GM12878 (cell line): ENCODE measurements around the gene DAPK3. TPM values are rescaled to one million over a fixed set of nuclear protein-coding genes. Genes with fewer than 3 reads are reported as not detected.

Source experiments
- FOXM1 ChIP-seq: IDR thresholded peaks from 2 replicates; pipeline ENCODE4 v1.6.1; 2012; ENCODE audit warnings: low read depth, mild to moderate bottlenecking, inconsistent platforms, low read length, moderate library complexity
- IKZF1 ChIP-seq: fragments of 450-650 bp; conservative IDR thresholded peaks from 2 replicates; pipeline ENCODE4 v1.6.1; 2017; ENCODE audit warnings: antibody characterized with exemption, mild to moderate bottlenecking
- MTA2 ChIP-seq: fragments of 450-650 bp; IDR thresholded peaks from 2 replicates; pipeline ENCODE4 v1.6.1; 2016; ENCODE audit warnings: low read depth, mild to moderate bottlenecking, moderate library complexity
- NFYB ChIP-seq: IDR thresholded peaks from 2 replicates; pipeline ENCODE4 v1.6.1; 2011; ENCODE audit warnings: low read depth, mild to moderate bottlenecking, low read length, improper control_type of control experiment, moderate library complexity; ENCODE audit not compliant: insufficient read depth
- PKNOX1 ChIP-seq: fragments of 450-650 bp; IDR thresholded peaks from 2 replicates; pipeline ENCODE4 v1.6.1; 2016; ENCODE audit warnings: mild to moderate bottlenecking
- RB1 ChIP-seq: fragments of 450-650 bp; formaldehyde crosslinking; IDR thresholded peaks from 2 replicates; pipeline ENCODE4 v1.6.1; 2017; ENCODE audit warnings: mild to moderate bottlenecking, borderline replicate concordance
- ZBTB11 ChIP-seq: fragments of 450-650 bp; formaldehyde crosslinking; IDR thresholded peaks from 2 replicates; pipeline ENCODE4 v1.5.0; 2022; ENCODE audit warnings: mild to moderate bottlenecking, missing genetic modification characterization
- ZNF274 ChIP-seq: IDR thresholded peaks from one replicate; pipeline ENCODE4 v1.8.0; 2011; ENCODE audit not compliant: insufficient read length, insufficient read depth
- ZNF687 ChIP-seq: fragments of 450-650 bp; IDR thresholded peaks from 2 replicates; pipeline ENCODE4 v1.6.1; 2017; ENCODE audit warnings: mild to moderate bottlenecking, moderate library complexity
- polyA plus RNA-seq, 11 experiments: library from polyadenylated mRNA; depleted of rRNA in 4 of 11; unstranded in 6 of 11; stranded (reverse) in 5 of 11; fragments of >200 nt; fragmentation: Nextera tagmentation in 4 of 11; fragmentation: Illumina TruSeq in 1 of 11; extraction: Ambion mirVana in 4 of 11; extraction: Trizol in 1 of 11; gene quantifications; 1 replicate in 1 of 11; 2 replicates in 10 of 11; pipeline versions ENCODE4 v1.2.1 to v1.2.3, GENCODE V29; 2011 to 2016; ENCODE audit warnings: inconsistent platforms in 2 of 11, missing spikeins in 2 of 11, low read depth in 1 of 11
- total RNA-seq, 4 experiments: library from RNA; depleted of rRNA in 3 of 4; stranded (reverse); fragments of >200 nt in 3 of 4; fragmentation: Illumina TruSeq in 1 of 4; extraction: Trizol in 1 of 4; gene quantifications; 2 replicates each; pipeline versions ENCODE4 v1.2.1 to v1.2.3, GENCODE V29; 2013 to 2021

Gene DAPK3
- total and polyA plus RNA-seq, 10 of the 15 experiments (the other 5 are each of a cell fraction or from before 2014, with no cell fraction given): 0.13 to 46.4 (median 24.8) TPM

GRCh38 chr19:3964256-3965194 lies 6.4 kb downstream of the DAPK3 start (continued):
- no peak for TF ChIP-seq ZNF687
- no peak for TF ChIP-seq NFYB
- TF ChIP-seq ZNF274: no peak
- TF ChIP-seq IKZF1: no peak
- no peak for TF ChIP-seq MTA2
- no peak for TF ChIP-seq FOXM1
- no peak for TF ChIP-seq PKNOX1
- TF ChIP-seq ZBTB11 (CRISPR knock-in tag): no peak
- no peak for TF ChIP-seq RB1
